ENCODE results near the gene NKAIN2.

DNA sequence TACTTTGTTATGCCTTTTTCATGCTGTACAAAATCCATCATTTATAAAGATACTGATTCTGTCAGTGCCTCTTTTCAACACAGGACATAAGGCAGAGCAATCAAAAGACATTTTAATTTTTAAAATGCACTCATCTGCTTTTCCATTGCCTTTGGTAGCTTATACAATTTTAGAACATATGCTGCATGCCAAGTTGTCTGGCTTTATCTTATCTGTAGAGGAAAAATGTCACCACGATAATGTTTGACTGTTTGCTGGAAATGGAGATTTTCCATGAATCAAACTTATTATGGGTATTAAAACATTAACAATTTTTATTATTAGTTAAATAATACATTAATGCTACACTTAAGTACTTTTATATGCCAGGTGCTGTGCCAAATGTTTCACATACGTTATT is 50.5 kb downstream of the NKAIN2 start:
- TF ChIP-seq ZBTB21 (tag by site-specific recombination; IDR thresholded peaks at IDR 0.05): no peak
- no peak for TF ChIP-seq ZNF335 (tag by site-specific recombination; conservative IDR thresholded peaks at IDR 0.05)
- TF ChIP-seq, protein P1, sequence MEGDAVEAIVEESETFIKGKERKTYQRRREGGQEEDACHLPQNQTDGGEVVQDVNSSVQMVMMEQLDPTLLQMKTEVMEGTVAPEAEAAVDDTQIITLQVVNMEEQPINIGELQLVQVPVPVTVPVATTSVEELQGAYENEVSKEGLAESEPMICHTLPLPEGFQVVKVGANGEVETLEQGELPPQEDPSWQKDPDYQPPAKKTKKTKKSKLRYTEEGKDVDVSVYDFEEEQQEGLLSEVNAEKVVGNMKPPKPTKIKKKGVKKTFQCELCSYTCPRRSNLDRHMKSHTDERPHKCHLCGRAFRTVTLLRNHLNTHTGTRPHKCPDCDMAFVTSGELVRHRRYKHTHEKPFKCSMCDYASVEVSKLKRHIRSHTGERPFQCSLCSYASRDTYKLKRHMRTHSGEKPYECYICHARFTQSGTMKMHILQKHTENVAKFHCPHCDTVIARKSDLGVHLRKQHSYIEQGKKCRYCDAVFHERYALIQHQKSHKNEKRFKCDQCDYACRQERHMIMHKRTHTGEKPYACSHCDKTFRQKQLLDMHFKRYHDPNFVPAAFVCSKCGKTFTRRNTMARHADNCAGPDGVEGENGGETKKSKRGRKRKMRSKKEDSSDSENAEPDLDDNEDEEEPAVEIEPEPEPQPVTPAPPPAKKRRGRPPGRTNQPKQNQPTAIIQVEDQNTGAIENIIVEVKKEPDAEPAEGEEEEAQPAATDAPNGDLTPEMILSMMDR (tag by site-specific recombination; IDR thresholded peaks at IDR 0.05): no peak
- TF ChIP-seq PRDM1 (tag by site-specific recombination; IDR thresholded peaks at IDR 0.05): no peak
- TF ChIP-seq TCF7L2 (IDR thresholded peaks at IDR 0.05; ENCODE audit: borderline replicate concordance, low read depth, low read length): no peak
